ENCODE data around the gene GFRAL. TPM values are rescaled to one million over a fixed set of nuclear protein-coding genes. Genes with fewer than 3 reads are reported as not detected.

GFRAL gene
- total RNA-seq, 1 experiment from 2014 or later, result not detected

GRCh38 chr6:55282115-55282514 is 45.2 kb upstream of the GFRAL start:
- H3K4me1 ChIP-seq (ENCODE audit: insufficient read depth, low read length), result peaks cover 7% of the 10 kb centered on the region; the same call in 1 of the 2 replicates
- no peak overlapping the region; a peak in 1 of 7 replicates for H3K27ac Mint-ChIP-seq

More at GRCh38 chr6:55282115-55282514, 45.2 kb upstream of the GFRAL start:
- Histone ChIP-seq H3K9ac (ENCODE audit: extremely low read depth, insufficient read length, low read length) (no peak overlapping the region), H3K14ac (ENCODE audit: insufficient read depth, low read length) (no peak overlapping the region), H3K27ac (ENCODE audit: insufficient read length, low read depth, low read length) (no peak overlapping the region), H3T11ph (ENCODE audit: low read length) (no peak overlapping the region), H4K8ac (replicated peaks; ENCODE audit: insufficient read length, low read depth, low read length) (no peak overlapping the region), H2BK120ac (ENCODE audit: low read depth, low read length, poor library complexity, severe bottlenecking) (no peak overlapping the region), H3K79me1 (ENCODE audit: insufficient read depth, low read depth, low read length, poor library complexity, severe bottlenecking) (no peaks in the 10 kb centered on the region), H2BK20ac (ENCODE audit: low read depth, low read length, poor library complexity, severe bottlenecking) (no peak overlapping the region), H3K9me3 (ENCODE audit: control insufficient read depth, low read depth, low read length) (no peaks in the 10 kb centered on the region), H3K18ac (ENCODE audit: insufficient read length, low read depth, low read length) (no peak overlapping the region), H3K4me2 (ENCODE audit: insufficient read depth, insufficient read length, low read length) (no peak overlapping the region), H2AK5ac (ENCODE audit: insufficient read length, low read length) (no peak overlapping the region), H2BK15ac (ENCODE audit: low read depth, low read length) (no peak overlapping the region), H3K56ac (ENCODE audit: insufficient read length, low read depth, low read length) (no peak overlapping the region), H2BK12ac (ENCODE audit: insufficient read length, low read depth, low read length) (no peak overlapping the region), H3K27me3 (ENCODE audit: insufficient read depth, low read length) (no peaks in the 10 kb centered on the region), H3K4ac (ENCODE audit: low read depth, low read length) (no peak overlapping the region), H3K79me2 (ENCODE audit: insufficient read depth, low read length) (no peaks in the 10 kb centered on the region), H2AFZ (ENCODE audit: low read length) (no peak overlapping the region), H4K5ac (ENCODE audit: insufficient read length, low read depth, low read length) (no peak overlapping the region), H4K20me1 (ENCODE audit: control insufficient read depth, insufficient read depth, insufficient read length) (no peaks in the 10 kb centered on the region), H3K23me2 (ENCODE audit: insufficient read length, low read depth, low read length, poor library complexity, severe bottlenecking) (no peaks in the 10 kb centered on the region), H2BK5ac (ENCODE audit: insufficient read length, low read length) (no peak overlapping the region), H4K91ac (ENCODE audit: insufficient read length, low read depth, low read length) (no peak overlapping the region), H3K23ac (ENCODE audit: insufficient read length, low read depth, low read length) (no peak overlapping the region)
- no peak overlapping the region for H3K4me3 Mint-ChIP-seq
- WGBS (ENCODE audit: extremely low coverage, insufficient read length, low lambda C conversion rate), result no CpG with 5 or more reads among the region's 6 CpGs
- no peaks in the 10 kb centered on the region for H3K27me3 Mint-ChIP-seq (ENCODE audit: low read depth)
- no peaks in the 10 kb centered on the region for H3K9me3 Mint-ChIP-seq
- no peak for TF ChIP-seq CTCF (conservative IDR thresholded peaks at IDR 0.05)
- no peak for DNase-seq
- no peaks in the 10 kb centered on the region for H3K36me3 Mint-ChIP-seq (ENCODE audit: insufficient read depth in 1 of 3, low read depth in 3 of 3)
- peaks cover 12 to 16% of the 10 kb centered on the region in 2 experiments for H3K4me1 Mint-ChIP-seq

All from H9 (cell line).